GM21528 (cell line): ENCODE measurements around the gene SDK1.

Source experiments
- ATAC-seq: cut with Tn5 transposase; IDR thresholded peaks from one replicate; pipeline ENCODE4 v1.9.1; 2021; ENCODE audit warnings: mild to moderate bottlenecking, moderate library complexity; ENCODE audit not compliant: unreplicated experiment, low FRiP score

The SDK1 gene

GRCh38 chr7:3639253-3639652 is 338.2 kb downstream of the SDK1 start:
- no peak for ATAC-seq

- ATAC-seq = no peak
Measured at GRCh38 chr7:3641582-3641981, 340.5 kb downstream of the SDK1 start.

GRCh38 chr7:3643091-3643490 is 342.0 kb downstream of the SDK1 start:
- ATAC-seq = no peak

GRCh38 chr7:3648276-3648675 is 347.2 kb downstream of the SDK1 start:
- no peak for ATAC-seq

DNA sequence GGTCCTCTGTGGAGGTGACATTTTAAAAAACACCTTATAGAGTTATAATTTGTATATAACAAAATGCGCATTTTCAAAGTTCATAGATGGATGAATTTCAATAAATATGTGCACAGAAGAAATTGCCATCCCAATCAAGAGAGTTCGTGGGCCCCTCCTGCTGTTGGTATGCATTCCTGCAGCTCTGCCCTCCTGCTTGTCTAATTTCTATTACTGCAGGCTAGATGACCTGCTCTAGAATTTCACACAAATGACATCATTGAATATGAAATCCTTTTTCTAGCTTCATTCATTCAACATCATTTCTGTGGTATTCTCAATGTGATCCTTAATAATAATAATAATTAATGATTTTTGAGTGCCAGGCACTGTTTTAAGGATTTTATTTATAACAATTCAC is 348.2 kb downstream of the SDK1 start:
- no peak for ATAC-seq

DNA sequence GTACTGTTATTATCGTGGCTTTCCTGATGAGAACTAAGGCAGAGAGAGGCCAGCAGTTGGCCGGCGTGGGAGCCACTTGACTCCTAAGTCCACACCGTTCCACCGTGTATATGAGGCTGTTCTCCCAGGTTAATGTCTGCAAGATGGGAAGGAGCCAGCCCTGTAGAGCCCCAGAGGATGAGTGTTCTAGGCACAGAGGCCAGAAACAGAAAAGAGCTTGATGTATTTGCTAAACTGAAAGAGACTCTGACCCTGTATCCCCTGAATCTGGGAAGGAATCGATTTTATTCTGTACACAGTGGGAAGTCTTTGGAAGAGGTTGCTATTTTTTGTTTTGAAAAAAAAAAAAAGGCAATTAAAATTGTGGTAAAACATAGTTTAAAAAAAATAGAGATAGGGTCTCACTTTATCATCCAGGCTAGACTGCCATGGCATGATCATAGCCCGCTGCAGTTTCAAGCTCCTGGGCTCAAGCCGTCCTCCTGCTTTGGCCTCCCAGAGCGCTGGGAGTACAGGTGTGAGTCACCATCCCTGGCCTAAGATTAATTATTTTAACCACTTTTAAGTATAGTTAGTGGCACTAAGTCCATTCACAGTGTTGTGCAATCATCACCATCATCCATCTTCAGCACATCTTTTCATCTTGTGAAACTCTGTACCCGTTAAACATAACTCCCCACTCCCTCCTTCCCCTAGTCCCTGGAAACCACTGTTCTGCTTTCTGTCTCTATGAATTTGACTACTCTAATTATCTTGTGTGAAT is 348.8 kb downstream of the SDK1 start:
- ATAC-seq = no peak

DNA sequence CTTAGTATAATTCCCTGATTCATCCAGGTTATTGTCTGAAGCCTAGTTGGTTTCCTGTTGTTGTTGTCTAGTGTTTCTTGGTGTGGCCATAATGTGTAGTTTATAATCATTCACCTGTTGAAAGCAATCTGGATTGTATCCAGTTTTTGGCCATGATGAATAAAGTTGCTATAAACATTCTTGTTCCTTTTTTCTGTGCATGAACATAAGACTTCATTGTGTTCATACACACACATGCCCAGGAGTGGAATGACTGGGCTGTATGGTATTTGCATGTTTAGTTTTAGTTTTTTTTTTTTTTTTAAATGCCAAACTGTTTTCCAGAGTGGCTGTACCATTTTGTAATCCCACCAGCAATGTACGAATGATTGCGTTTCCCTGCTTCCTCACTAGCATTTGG is 349.8 kb downstream of the SDK1 start:
- ATAC-seq = no peak

DNA sequence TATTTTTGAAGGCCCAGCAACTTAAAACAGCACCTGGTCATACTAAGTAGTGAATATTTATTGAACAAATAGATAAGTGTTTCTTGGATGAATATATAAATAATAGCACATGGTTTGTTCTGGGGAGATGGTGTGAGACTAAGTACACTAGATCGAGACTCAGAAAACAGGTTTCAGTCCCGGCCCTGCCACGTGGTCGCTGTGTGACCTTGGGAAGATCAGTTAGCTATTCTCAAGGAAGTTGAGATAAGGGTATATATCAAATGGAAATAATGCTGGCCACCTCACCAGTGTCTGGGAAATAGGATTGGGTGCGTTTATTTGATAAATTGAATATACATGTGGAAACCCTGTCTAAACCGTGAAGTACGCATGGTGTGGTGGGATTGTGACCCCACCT is 354.6 kb downstream of the SDK1 start:
- no peak for ATAC-seq

DNA sequence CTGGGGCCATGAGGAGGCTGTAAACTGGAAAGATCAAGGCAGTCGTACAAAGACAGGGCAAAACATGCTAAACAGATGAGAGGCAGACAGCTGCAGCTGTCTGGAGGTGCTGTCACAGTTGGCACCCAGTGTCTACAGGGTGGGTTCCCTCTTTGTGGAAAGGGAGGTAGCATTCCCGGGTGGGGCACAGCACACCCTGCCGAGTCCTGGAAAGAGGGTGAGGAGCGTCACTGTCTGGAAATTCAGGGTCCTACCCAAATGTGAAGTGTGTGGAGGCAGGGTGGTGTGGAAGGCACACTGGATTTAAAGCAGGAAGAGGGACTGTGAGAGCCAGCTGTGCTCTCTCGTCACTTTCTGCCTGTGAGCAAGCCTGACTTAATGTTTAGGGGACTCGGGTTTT is 356.2 kb downstream of the SDK1 start:
- no peak for ATAC-seq

GRCh38 chr7:3668743-3669142 is 367.7 kb downstream of the SDK1 start:
- no peak for ATAC-seq

DNA sequence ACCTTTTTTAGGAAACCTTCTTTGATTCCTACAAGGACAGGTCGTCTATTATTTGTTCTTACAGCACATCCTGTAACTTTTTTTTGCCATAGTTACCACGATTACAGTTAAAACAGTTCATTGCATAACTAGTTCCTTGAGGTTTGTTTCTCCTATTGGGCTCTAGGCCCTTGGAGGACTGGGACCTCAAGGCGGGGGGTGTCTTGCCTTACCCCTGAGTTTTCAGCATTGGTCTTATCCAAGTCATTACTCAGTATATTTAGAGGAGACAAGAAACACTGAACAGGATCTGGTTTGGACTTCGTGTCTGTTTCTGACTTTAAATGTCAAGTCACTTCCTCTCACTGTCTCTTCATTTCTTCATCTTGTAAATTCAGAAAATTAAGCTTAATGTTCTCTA is 369.8 kb downstream of the SDK1 start:
- ATAC-seq = no peak

DNA sequence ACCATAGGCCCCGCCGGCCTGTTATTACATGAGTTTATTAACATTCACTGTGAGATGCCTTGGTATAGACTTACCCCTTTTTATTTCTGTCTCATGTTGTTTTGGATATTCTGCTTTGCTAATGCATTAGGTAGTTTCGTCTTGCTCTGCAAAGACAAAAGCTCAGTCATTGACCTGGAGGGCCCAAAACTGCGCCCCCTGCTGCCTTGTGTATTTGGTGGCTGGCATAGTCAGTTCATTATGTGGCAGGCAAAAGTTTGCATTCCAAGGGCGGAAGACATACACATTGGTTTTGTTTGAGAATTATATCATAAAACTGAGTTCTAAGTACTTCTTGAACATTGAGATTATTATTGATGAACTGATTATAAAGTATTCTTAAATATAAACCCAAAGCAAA is 372.5 kb downstream of the SDK1 start:
- no peak for ATAC-seq

- no peak for ATAC-seq
Measured at GRCh38 chr7:3678314-3678810, 377.3 kb downstream of the SDK1 start.

GRCh38 chr7:3682028-3682710 is 381.1 kb downstream of the SDK1 start:
- no peak for ATAC-seq

GRCh38 chr7:3683546-3684539 is 382.8 kb downstream of the SDK1 start:
- no peak for ATAC-seq

DNA sequence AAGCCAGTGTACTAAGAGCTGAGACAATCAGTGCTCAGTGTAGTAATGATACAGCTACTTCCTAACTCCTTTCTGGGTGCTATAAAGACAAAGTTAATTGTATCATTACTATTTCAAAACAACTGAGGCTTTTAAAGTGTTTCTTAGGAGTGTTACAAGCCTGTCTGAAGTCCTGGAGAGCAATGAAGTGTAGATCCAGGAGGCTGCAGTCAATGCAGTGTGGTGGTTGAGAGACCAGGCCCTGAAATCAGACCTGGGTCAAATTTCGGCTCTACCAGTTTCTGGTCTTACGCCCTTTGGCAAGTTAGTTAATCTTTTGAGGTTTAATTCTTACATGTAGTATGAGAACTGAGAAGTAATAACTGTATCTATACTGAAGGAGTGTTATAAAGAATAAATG is 387.0 kb downstream of the SDK1 start:
- ATAC-seq = no peak

DNA sequence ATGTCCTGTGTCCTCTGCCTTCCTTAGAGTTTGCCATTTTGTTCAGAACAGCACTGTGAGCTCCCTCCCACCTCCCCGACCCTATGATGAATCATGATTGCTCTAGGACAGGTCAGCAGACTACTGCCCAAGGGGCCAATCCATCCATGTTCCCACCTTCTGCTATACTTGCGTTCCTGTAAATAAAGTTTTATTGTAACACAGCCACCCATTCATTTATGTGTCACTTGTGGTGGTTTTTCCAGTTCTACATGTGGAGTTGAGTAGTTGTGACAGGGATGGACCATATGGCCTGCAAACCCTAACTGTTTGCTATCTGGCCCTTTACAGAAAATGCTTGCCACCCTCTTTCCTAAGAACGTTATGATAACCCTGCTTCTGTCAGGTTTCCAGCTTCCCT is 387.8 kb downstream of the SDK1 start:
- ATAC-seq = no peak

GRCh38 chr7:3691478-3692158 is 390.6 kb downstream of the SDK1 start:
- ATAC-seq = no peak

GRCh38 chr7:3695602-3696001 is 394.6 kb downstream of the SDK1 start:
- ATAC-seq = no peak

GRCh38 chr7:3696113-3696512 is 395.1 kb downstream of the SDK1 start:
- no peak for ATAC-seq
